Body of pancreas (tissue), 4 donors: ENCODE data around the gene APBA1. TPM values are rescaled to one million over a fixed set of nuclear protein-coding genes. Genes with fewer than 3 reads are reported as not detected.

Source experiments
- ATAC-seq: fragments of 150-250 bp; one replicate; pipeline ENCODE4 v1.9.1; 2016
- DNase-seq, 4 donors: peaks; one replicate each; pipeline ENCODE4 v3.0.0-alpha.2; 2019
- H3K27ac ChIP-seq, 4 donors: fragments of 200-600 bp; sonication (generic); 1 replicate in 3 of 4; 2 replicates in 1 of 4; pipeline versions ENCODE4 v1.5.1 to v1.6.1; 2016 to 2019; ENCODE audit warnings: mild to moderate bottlenecking in 1 of 4, mixed read lengths in 1 of 4, moderate library complexity in 1 of 4
- H3K27me3 ChIP-seq, 2 donors: fragments of 200-600 bp; sonication (generic); one replicate each; pipeline ENCODE4 v1.6.0; 2016; ENCODE audit warnings: mild to moderate bottlenecking in 1 of 2
- H3K36me3 ChIP-seq, 2 donors: fragments of 200-600 bp; sonication (generic); replicated peaks in 1 of 2; 2 replicates each; pipeline ENCODE4 v1.5.1; 2016; ENCODE audit warnings: low read depth in 2 of 2; ENCODE audit not compliant: insufficient read depth in 1 of 2
- H3K4me1 ChIP-seq: fragments of 200-600 bp; sonication (generic); one replicate; pipeline ENCODE4 v1.6.0; 2016
- H3K4me3 ChIP-seq, 2 donors: fragments of 200-600 bp; sonication (generic); 1 replicate in 1 of 2; 2 replicates in 1 of 2; pipeline ENCODE4 v1.5.1; 2016 to 2019
- H3K9me3 ChIP-seq, 3 donors: fragments of 200-600 bp; sonication (generic); 1 replicate in 2 of 3; 2 replicates in 1 of 3; pipeline ENCODE4 v1.5.1; 2016
- CTCF ChIP-seq, 7 experiments: fragments of 450-650 bp in 4 of 7; fragments of 200-600 bp in 3 of 7; sonication (generic) in 3 of 7; IDR thresholded peaks; one replicate each; pipeline ENCODE4 v1.5.1; 2016 to 2019; ENCODE audit warnings: antibody characterized with exemption in 7 of 7
- POLR2A ChIP-seq, 3 donors: fragments of 450-650 bp; IDR thresholded peaks; one replicate each; pipeline ENCODE4 v1.6.1; 2016; ENCODE audit warnings: antibody characterized with exemption in 3 of 3, mild to moderate bottlenecking in 2 of 3
- WGBS, 2 donors: methylation state at CpG; one replicate each; pipeline ENCODE4 v1.1.5; 2017; 5-methylcytosine and 5-hydroxymethylcytosine counted together
- intact Hi-C: fragments of 100-400 bp; cut with DNase I; formaldehyde crosslinking; loops from one replicate; pipeline ENCODE4 v1.15.1; 2023
- total RNA-seq, 2 donors: library from RNA; depleted of rRNA; stranded (reverse); fragments of >200 nt; gene quantifications; one replicate each; pipeline ENCODE4 v1.1.0, GENCODE V29; 2016

The APBA1 gene
- total RNA-seq, 2 donors from 2014 or later, result 3.3 to 3.6 TPM

- TF ChIP-seq CTCF (IDR thresholded peaks at IDR 0.05), result no peak
- TF ChIP-seq POLR2A (IDR thresholded peaks at IDR 0.05), result no peak
- 83 to 85% methylated on average over 2 of the region's 2 CpGs for WGBS, 2 donors
- Histone ChIP-seq H3K27me3 (no peaks in the 10 kb centered on the region), H3K27ac (no peak overlapping the region), H3K36me3 (no peaks in the 10 kb centered on the region), H3K4me3 (no peak overlapping the region), H3K9me3 (no peaks in the 10 kb centered on the region), H3K4me1 (peaks cover 5% of the 10 kb centered on the region)
- ATAC-seq (no peak), DNase-seq (no peak)
- intact Hi-C loops, result no loop called here
These were observed 177.4 kb downstream of the APBA1 start for GRCh38 chr9:69494763-69495162.

- DNase-seq (no peak), ATAC-seq (no peak)
- no peaks in the 10 kb centered on the region for H3K27me3 ChIP-seq
- intact Hi-C loops, result no loop called here
- 60 to 82% methylated on average over 4 of the region's 4 CpGs for WGBS, 2 donors
- H3K36me3 ChIP-seq, result no peaks in the 10 kb centered on the region
- H3K4me3 ChIP-seq, result no peak overlapping the region
- no peak overlapping the region for H3K27ac ChIP-seq
- peaks cover 5% of the 10 kb centered on the region for H3K4me1 ChIP-seq
- no peaks in the 10 kb centered on the region for H3K9me3 ChIP-seq
- TF ChIP-seq POLR2A (IDR thresholded peaks at IDR 0.05), result no peak
- TF ChIP-seq CTCF (IDR thresholded peaks at IDR 0.05), result no peak
These were observed 178.0 kb downstream of the APBA1 start for GRCh38 chr9:69494208-69494607.

GRCh38 chr9:69486498-69486897 lies 185.7 kb downstream of the APBA1 start:
- TF ChIP-seq CTCF (IDR thresholded peaks at IDR 0.05) (no peak), POLR2A (IDR thresholded peaks at IDR 0.05) (no peak)
- WGBS, 2 donors, result 59 to 79% methylated on average over 3 of the region's 3 CpGs
- no peak for DNase-seq
- no peak for ATAC-seq
- Histone ChIP-seq H3K4me3 (no peak overlapping the region), H3K4me1 (no peaks in the 10 kb centered on the region), H3K36me3 (no peaks in the 10 kb centered on the region), H3K27ac (no peak overlapping the region), H3K27me3 (no peaks in the 10 kb centered on the region), H3K9me3 (no peaks in the 10 kb centered on the region)
- intact Hi-C loops, result no loop called here

DNA sequence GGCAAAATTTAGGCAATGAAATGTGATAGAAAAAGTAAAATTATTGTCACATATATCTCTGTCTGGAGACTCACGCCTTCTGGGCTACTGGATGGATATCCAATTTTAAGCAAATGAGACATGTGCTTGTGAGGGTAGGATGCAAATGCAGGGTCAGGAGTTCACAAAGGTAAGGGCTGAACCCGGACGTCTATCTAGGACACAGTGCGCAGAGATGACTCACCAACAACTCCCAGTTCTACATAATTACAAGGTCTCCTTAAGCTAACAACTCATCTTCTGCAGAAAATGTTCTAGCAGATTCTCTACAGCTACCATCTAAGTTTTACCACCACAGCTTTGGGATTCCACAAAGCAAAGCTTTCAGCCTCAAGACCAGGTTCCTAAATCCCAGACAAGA lies 186.7 kb downstream of the APBA1 start:
- ATAC-seq (no peak), DNase-seq (no peak)
- H3K27ac ChIP-seq, result no peak overlapping the region
- no peak overlapping the region for H3K4me3 ChIP-seq
- 59 to 60% methylated on average over 4 of the region's 4 CpGs for WGBS, 2 donors
- TF ChIP-seq POLR2A (IDR thresholded peaks at IDR 0.05), result no peak
- no peak for TF ChIP-seq CTCF (IDR thresholded peaks at IDR 0.05)
- no peaks in the 10 kb centered on the region for H3K9me3 ChIP-seq
- intact Hi-C loops, result no loop called here
- no peaks in the 10 kb centered on the region for H3K36me3 ChIP-seq
- no peaks in the 10 kb centered on the region for H3K27me3 ChIP-seq
- H3K4me1 ChIP-seq, result no peaks in the 10 kb centered on the region

GRCh38 chr9:69483886-69484422 lies 188.2 kb downstream of the APBA1 start:
- intact Hi-C loops, result no loop called here
- TF ChIP-seq CTCF (IDR thresholded peaks at IDR 0.05), result no peak
- TF ChIP-seq POLR2A (IDR thresholded peaks at IDR 0.05), result no peak

More at GRCh38 chr9:69483886-69484422, 188.2 kb downstream of the APBA1 start:
- Histone ChIP-seq H3K27ac (no peak overlapping the region), H3K9me3 (no peaks in the 10 kb centered on the region), H3K36me3 (no peaks in the 10 kb centered on the region), H3K27me3 (no peaks in the 10 kb centered on the region), H3K4me3 (no peak overlapping the region), H3K4me1 (no peaks in the 10 kb centered on the region)
- DNase-seq, result no peak
- 75 to 77% methylated on average over 2 of the region's 2 CpGs for WGBS, 2 donors
- ATAC-seq, result no peak
